A673 (cell line): Measurements from ENCODE around the gene TCHP.

ENCODE experiments used
- EZH2 ChIP-seq: fragments of 200-600 bp; sonication (generic); IDR thresholded peaks from 2 replicates; pipeline ENCODE4 v1.6.1; 2017; ENCODE audit warnings: borderline replicate concordance, low read depth, mild to moderate bottlenecking, mixed read lengths, antibody characterized with exemption, low read length; ENCODE audit not compliant: poor library complexity, severe bottlenecking
- TF ChIP-seq, protein P1 (sequence below): fragments of 300-800, 200-600 bp; sonication (generic); conservative IDR thresholded peaks from 2 replicates; pipeline ENCODE4 v1.5.1; 2017; ENCODE audit warnings: low read depth, mild to moderate bottlenecking, antibody characterized with exemption, low read length, moderate library complexity, mixed read lengths

DNA sequence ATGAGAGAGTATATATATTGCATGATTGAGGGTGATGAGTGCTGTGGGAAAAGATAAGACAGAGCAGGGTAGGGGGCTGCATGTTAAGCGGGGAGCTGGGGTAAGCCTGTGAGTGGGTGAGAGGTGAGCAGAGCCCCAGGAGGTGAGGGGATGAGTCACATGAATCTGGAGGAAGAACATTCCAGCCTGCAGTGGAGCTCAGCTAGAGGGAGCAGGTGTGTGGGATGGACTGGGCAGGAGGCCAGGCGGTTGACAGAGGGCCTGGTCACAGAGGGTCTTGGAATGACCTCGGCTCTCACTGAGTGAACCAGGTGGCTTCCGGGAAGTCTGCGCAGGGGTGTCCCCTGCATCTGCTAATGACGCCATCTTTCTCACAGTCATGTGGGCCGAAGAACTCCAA lies 51.7 kb downstream of the TCHP start:
- TF ChIP-seq, protein P1, sequence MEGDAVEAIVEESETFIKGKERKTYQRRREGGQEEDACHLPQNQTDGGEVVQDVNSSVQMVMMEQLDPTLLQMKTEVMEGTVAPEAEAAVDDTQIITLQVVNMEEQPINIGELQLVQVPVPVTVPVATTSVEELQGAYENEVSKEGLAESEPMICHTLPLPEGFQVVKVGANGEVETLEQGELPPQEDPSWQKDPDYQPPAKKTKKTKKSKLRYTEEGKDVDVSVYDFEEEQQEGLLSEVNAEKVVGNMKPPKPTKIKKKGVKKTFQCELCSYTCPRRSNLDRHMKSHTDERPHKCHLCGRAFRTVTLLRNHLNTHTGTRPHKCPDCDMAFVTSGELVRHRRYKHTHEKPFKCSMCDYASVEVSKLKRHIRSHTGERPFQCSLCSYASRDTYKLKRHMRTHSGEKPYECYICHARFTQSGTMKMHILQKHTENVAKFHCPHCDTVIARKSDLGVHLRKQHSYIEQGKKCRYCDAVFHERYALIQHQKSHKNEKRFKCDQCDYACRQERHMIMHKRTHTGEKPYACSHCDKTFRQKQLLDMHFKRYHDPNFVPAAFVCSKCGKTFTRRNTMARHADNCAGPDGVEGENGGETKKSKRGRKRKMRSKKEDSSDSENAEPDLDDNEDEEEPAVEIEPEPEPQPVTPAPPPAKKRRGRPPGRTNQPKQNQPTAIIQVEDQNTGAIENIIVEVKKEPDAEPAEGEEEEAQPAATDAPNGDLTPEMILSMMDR = no peak
- no peak for TF ChIP-seq EZH2
